IPS-11a (cell line): ENCODE results near the gene RUNX3.
"Not testable (repeated sequence)": the region's sequence is repeated elsewhere in the genome, so short reads cannot be mapped to it uniquely, and the experiment has no call there.

Experiments
- H3K4me3 ChIP-seq: one replicate; pipeline ENCODE4 v1.5.1; 2013; ENCODE audit warnings: low read depth, low read length, control low read depth

The RUNX3 gene

DNA sequence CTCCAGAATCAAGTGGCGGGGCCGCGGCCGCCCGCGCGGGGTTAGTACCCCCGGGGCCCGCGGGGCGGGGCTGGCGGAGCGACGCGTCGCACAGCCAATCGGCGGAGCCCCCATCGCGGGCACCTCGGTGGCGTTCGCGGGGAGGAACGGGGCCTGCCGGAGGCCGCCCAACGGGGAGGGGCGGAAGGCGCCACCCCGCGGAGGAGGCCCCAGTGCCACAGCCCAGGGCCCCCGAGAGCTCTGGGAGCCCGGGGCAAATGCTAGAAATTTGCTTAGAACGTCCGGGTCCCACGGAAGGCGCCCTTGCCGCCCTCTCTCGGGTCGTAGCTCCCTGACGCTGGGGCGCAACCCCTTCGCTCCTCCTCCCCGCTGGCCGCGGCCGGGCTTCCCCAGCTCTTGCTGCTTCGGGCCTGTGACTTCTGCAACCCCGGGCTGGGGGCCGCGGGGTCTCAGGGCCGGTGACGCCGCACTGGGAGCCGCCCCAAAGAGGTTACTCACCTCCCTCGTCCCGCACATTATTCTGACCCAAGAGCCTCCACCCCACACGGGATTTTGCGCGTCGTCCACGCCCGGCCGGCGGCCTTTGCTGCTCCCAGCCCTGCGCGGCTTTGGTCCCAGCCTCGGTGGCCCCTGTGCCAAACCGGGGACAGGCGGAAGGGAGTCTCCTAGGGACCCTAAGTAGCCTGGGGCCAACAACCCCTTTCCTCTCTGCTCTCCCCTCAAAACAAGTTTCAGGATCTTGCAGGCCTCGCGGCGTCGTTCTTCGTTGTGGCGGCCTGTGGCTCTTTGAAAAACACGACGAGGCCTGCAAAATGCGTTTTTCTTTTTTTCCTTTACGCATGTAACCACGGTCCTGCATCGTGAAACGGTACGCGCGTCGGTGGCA lies at the start of gene RUNX3:
TSS of gene RUNX3 (minus strand) at position 17 of the 886 bp plus-strand sequence. CDS start 408 bp downstream, outside the sequence.
- H3K4me3 ChIP-seq = peak within 1 kb of the TSS; percentile 30

DNA sequence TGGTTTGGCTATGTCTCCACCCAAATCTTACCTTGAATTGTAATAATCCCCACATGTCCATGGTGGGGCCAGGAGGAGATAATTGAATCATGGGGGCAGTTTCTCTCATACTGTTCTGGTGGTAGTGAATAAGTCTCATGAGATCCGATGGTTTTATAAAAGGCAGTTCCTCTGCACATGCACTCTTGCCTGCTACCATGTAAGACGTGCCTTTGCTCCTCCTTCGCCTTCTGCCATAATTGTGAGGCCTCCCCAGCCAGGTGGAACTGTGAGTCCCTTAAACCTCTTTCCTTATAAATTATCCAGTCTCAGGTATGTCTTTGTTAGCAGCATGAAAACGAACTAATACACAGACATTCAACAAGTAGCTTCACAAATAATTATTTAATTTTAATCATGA lies 49.2 kb upstream of the RUNX3 start:
- H3K4me3 ChIP-seq = not testable (repeated sequence)

DNA sequence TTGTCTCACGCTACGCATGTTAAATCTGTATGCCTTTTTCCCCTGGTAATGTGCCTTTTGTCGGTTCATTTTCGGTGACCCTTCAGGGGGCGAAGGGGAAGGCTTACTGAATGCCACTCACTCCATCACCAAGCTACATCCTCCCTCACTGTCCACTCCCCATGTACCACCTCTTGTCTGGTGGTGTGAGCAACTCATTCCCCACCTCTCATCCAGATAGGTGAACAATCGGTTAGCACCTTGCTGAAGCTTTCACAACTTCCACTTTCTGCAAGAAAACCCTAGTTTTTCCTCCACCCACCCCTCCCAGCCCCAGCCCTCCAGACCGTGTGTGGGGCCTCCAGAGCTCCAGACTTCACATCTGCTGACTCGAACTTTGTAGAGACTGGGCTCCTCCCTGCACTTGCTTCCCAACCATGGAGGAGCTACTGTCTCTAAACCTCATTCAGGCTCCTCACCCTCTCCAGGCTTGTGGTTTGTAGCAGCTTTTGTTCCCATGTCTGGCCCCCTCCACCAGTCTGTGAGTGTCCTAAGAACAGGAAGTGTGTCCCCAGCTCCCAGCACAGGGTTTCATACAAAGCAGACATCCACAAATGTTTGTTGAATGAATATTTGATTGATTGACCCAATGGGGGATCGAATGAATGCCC lies 48.4 kb upstream of the RUNX3 start:
- H3K4me3 ChIP-seq = no peak overlapping the region

DNA sequence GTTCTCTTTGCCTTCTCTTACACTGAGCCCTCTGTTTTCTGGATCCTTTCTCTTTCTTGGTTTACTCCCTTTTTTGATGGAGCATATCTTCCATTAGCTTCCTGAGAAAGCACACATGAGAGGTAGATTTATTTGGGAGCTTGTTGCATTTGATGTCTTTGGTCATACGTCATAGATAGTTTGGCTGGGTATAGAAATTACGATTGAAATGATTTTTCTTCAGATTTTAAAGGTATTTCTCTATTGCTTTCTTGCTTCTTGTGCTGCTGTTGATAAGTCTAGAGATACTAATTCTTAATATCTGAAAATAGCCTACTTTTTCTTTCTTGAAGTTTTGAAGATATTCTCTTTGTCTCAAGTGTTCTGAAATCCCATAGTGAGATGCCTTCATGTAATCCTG lies 45.3 kb upstream of the RUNX3 start:
- no peak overlapping the region for H3K4me3 ChIP-seq

DNA sequence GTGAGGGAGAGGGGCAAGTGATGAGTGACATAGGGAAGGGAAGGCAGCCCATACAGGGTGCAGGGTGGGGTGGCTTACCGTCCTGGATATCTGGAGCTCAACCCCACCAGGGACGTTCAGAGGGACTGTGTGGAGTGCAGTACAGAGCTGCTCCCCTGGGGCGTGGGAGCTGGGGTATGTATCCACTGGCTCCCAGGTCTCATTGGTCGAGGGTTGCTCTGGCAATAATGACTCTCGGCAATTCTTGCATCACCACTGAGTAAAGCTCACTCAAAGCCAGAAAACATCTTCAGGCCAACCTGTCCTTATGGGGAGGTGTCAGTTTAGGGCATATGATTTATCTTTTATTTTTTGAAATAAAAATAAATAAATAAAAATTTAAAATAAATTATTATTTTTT lies 43.2 kb upstream of the RUNX3 start:
- H3K4me3 ChIP-seq = no peak overlapping the region

DNA sequence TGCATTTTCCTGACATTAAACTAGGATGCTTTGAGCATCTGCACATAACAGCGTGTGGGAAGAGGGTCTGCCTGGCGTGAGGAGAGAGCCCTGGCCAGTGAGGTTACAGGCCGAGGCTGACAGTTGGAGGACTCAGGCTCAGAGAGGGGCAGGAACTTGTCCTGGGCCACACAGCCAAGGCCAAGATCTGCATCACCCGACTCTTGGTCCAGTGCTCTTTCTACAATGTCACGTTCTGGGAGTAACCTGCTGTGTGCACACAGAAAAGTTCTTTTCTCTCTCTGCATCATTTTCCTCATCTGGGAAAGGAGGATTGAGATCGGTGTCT lies 42.8 kb upstream of the RUNX3 start:
- no peak overlapping the region for H3K4me3 ChIP-seq

DNA sequence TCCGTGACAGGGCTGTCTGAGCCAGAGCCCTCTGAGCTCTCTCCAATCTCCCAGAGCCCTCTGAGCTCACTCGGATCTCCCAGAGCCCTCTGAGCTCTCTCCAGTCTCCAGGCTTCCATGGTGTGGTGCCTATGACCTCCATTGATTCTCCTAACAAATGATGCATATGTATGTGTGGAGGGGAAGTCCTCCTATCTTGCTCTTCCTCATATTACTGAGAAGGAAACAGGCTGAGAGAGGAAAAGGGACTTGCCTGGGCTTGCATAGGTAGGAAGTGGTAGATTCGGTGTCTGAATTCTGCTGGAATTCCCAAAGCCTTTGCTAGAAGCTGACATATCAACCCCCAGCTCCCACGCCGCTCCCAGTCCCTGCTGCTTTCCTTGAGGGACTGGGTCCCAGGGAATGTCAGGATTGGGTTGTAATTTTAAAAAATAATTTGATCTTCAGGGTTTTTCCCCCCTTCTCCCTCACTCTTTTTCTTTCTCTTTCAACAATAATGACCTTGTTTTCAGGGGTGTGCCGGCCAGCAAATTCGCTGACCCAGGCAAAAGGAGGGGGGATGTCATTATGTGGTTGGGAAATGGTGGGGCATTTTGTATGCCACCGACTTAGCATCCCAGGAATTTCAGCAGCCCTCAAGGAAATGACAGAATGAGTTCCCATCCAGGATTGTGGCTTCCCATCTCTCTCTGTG lies 42.3 kb upstream of the RUNX3 start:
- no peak overlapping the region for H3K4me3 ChIP-seq

DNA sequence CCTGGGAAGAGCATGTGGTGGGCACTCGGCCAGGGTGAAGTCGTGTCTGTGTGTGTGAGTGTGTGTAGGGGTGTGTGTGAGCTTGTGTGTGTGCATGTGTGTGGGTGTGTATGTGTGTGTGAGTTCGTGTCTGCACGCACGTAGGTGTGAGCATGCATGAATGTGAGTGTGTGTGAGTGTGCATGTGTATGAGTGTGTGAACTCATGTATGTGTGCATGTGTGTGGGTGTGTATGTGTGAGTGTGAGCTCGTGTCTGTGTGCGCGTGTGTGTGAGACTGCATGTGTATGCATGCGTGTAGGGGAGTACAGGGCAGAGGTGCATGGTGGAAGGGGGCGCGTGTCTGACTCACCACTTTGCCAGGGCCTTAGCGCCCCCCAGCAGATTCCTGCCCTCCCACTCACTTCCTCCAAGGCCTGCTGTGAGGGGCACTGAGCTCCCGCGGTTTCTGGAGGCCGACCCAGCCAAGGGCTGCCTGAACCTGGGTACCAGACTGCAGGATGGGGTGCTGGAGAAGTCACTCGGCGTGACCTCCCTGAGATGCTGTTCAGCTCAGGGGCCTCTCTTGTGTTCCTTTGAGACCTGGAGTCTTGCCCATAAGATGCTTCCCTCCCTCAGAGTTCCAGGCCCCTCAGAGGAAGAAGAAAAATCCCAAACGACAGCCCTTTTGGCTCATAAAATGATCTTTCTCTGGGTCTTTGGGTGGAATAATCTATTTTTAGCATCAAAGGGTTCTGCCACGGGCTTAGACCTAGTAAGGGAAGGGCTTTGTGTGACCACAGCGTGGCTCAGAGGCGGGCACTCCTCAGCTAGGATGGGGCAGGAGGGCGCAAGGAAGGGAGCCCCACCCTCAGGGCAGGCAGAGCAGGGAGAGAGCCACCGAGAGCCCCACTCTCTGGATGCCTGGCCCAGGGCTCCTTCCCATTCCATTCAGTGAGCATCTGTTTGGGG lies 41.1 kb upstream of the RUNX3 start:
- no peak overlapping the region for H3K4me3 ChIP-seq

DNA sequence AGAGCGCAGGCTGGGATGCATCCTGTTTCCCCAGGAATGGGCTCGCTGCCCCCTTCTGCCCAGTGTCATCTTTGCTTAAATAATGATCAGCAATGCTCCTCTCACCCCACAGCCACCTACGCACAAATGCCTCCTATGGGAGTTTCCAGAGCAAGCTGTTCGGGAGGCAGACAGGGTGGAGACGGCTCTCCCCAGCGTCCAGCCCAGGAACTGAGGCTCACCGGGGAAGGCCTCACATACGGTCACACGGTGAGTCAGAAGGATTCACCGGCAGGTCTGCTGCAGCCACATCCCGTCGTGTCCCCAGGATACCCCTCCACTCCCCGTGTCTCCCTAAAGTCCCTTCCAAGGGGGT lies 40.3 kb upstream of the RUNX3 start:
- no peak overlapping the region for H3K4me3 ChIP-seq

DNA sequence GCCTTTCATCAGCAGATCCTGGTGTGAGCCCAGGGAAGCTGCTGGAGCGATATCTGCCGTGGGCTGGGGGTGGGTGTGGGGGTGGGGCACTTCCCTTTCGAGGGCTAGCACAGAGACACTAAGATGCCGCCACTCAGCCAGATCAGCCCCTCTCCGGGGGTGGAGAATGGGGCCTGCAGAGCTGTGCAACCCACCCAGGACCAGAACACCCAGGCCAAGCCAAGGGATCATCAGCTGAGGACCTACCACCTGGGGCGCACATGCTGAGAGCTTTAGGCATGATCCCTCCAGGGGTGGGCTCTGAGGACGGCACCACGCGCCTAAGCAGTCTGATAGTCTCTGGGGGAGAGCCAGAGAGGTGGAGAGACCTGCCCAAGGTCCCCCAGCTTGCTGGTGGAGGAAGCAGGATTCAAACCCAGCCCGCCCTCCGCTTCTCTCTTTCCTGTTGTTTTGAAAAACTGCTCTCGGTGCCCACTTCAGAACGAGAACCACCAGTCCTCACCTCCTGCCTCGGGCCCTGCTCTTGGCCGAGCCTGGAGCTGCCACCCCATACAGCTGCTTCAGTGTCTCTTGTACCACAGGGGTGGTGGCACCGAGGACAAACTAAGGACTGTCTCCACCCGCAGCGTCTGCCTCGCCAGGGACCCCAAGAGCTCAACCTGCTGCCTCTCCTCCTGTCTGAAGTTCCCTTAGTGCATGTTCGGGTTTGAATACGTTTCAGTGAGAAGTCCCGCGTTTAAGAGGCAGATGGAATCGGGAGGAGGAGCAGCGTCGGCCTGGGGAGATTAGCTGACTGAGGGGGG lies 39.7 kb upstream of the RUNX3 start:
- no peak overlapping the region for H3K4me3 ChIP-seq

DNA sequence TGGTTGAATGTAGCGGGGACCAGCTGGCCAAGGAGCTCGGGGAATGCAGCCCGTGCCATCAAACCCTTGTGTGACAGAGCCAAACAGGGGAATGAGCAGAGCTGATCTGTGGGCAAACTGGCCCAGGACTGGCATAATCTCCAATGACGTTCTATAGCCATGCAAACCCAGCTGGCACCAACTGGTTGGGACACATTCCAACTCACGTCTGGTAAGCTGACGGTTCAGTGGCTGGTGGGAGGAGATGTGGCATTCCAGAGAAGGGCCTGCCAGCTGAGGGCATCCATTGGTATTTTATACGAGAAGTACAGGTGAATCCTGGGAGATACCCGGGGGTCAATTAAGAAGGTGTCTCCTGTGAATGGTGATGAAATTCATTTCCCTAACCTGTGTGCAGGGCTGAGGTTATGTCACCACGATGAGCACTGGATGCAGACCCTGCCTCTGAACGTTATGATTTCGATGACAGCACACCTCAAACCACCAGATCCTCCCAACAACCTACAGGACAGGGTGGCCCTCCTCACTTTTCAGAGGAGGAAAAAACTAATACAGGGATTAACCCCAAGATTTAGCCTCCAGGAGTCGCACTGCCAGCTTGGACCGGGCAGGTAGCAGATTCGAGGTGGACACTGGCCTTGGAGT lies 39.0 kb upstream of the RUNX3 start:
- no peak overlapping the region for H3K4me3 ChIP-seq

DNA sequence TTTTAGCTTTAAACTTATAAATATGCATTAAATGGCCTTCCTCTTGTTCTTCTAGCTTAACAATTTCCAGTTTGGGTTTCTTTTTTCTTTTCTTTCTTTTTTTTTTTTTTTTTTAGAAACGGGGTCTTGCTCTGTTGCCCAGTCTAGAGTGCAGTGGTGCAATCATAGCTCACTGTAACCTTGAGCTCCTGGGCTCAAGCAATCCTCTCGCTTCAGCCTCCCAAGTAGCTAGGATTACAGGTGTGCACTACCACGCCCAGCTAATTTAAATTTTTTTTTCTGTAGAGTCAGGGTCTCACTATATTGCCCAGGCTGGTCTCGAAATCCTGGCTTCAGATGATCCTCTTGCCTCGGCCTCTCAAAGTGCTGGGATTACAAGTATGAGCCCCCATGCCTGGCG lies 37.9 kb upstream of the RUNX3 start:
- no peak overlapping the region for H3K4me3 ChIP-seq

DNA sequence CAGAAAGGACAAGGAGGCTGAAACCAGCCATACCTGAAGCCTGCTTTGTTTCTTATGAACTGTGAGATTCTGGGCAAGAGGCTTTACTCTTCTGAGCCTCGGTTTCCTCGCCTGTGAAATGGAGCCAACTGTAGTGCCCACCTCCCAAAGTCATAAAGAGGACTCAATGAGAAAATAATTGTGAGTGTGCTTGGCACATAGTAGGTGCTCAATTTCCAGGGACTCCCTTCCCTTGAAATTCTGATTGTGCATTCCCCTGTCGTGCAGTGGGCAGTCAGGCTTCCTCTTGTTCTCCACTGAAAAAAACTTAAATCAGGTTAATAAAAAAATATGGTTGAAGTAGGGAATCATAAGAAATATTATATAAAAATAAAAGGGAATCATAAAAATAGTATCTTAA lies 37.5 kb upstream of the RUNX3 start:
- no peak overlapping the region for H3K4me3 ChIP-seq

DNA sequence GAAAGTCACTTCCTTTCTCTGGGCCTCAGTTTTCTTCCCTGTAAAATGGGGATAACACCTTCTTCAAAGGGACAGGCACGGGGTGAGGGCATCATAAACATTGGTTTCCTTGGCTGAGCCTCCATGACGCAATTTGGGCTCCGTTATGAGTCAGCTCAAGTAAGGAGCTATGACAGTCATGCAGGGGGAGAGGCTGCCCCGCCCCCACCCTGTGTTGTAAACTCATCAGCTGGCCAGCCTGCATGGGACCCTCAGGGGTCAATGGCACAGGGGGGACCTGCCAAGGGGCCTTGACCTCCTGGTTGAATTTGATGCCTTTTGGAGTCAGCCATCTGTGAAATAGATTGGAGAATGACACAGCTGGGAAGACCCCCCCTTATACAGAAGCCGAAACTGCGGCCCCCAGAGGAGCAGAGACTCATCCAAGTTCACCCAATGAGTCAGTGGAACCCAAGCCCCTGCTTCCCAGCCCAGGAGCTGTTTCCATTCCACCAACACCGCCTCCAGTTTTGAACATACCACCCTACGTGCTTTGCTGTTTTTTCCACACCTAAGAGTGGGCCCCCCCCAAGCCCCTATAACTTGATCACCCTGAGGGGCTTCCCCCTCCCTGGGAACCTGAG lies 36.8 kb upstream of the RUNX3 start:
- no peak overlapping the region for H3K4me3 ChIP-seq

DNA sequence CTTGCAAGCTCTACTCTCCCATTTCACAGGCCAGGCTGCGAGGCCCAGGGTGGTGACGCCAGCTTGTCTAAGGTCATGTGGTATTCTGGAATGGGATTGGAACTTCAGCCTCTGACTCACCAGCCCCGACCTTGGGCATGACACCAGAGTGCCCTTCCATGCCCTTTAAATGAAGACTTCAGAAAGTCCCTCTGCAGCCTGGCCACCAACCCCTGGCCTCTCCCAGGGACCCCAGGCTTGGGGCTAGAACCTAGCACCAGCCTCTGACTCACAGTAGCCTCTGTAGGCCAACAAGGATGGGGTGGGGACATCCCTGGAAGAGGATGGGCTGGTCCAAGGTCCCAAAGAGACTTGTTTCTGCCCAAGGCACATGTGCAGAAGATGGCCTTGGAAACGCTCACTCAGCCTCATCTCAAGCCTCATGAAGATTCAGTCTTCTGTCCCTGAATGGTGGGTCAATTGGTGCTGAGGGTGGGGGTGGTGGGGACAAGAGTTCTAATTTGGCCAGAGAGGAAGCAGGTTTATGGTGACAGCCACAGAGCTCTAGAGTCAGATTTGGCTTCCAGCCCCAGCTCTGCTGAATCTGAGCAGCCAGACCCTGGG lies 36.1 kb upstream of the RUNX3 start:
- no peak overlapping the region for H3K4me3 ChIP-seq

DNA sequence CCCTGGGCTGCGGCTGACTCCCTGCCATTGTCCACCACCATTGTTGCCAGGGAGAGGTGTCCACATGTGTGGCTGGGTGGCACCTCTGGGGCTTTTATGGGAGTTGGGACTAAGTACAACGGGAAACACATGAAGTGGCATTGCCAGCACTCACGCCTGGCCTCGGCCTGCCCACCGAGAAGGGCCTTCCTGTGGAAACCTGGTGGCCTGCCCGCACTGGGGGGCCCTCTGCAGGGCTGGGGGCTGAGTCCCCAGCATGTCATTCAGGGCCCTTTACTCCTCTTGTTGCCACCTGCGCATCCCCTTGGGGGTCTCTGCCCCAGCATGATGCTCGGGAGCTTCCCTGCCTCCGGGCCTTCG lies 35.5 kb upstream of the RUNX3 start:
- no peak overlapping the region for H3K4me3 ChIP-seq

DNA sequence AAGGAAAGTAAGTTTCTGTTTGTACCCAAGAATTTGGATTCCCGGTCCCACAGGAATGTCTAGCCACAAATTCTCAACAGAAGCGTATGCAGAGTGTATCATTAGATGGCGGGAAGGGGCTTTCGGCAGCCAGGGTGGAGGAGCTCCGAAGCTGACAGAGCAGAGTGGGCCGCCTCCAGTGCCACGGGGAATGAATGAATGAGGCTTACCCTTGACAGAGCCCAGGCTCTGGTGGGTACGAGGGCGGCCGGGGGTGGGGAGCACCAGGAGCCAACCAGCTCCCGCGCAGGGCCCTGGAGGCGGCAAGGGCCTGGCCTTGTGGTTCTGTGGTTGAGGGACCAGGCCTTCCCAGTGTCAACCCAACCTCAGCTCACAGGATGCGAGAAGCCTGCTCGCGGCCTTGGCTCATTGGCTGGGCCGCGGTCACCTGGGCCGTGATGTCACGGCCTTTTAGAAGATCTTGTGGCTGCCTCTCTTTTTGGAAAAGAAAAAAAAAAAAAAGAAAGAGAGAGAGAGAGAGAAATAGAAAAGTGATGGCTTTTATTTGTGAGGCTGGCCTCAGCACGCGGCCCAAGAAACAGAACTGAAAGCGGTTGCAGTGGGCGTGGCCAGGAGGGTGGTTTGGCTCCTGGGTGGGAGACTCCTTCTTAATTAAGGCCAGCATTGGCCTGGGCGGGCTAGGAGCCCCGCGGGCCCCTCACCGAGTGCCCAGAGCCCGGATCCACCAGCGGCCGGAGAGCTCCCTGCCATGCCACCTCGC lies 34.9 kb upstream of the RUNX3 start:
- no peak overlapping the region for H3K4me3 ChIP-seq
